ENCODE data around the gene CLCN5.

Gene CLCN5

GRCh38 chrX:50093625-50094024 lies 171.2 kb downstream of the CLCN5 start:
- no peaks in the 10 kb centered on the region for H3K27me3 ChIP-seq (replicated peaks; ENCODE audit: insufficient read depth, low read length)
- H3F3A ChIP-seq (ENCODE audit: insufficient read depth, low read length): no peaks in the 10 kb centered on the region
- H3K79me2 ChIP-seq (ENCODE audit: low read length): no peaks in the 10 kb centered on the region
- H3K27ac ChIP-seq (ENCODE audit: low read length): no peak overlapping the region
- no peaks in the 10 kb centered on the region for H3K9me2 ChIP-seq (replicated peaks; ENCODE audit: insufficient read depth, low read length)
- H4K20me1 ChIP-seq (ENCODE audit: insufficient read depth, low read length): no peaks in the 10 kb centered on the region
- no peak for DNase-seq
- no peak for TF ChIP-seq EZH2phosphoT487 (IDR thresholded peaks at IDR 0.05; ENCODE audit: low read length)
- TF ChIP-seq EZH2 (optimal IDR thresholded peaks at IDR 0.05; ENCODE audit: low read depth, low read length): no peak
- no peak for TF ChIP-seq CTCF (IDR thresholded peaks at IDR 0.05; ENCODE audit: low read length)
- H3K9ac ChIP-seq (ENCODE audit: low read length): no peak overlapping the region
- H2AFZ ChIP-seq (ENCODE audit: low read length): no peak overlapping the region
- no peaks in the 10 kb centered on the region for H3K9me3 ChIP-seq (replicated peaks; ENCODE audit: insufficient read depth, low read length)
- peaks cover 17% of the 10 kb centered on the region for H3K4me1 ChIP-seq (ENCODE audit: low read length)
- no peak overlapping the region for H3K4me3 ChIP-seq (ENCODE audit: low read length)
- no peaks in the 10 kb centered on the region for H3K36me3 ChIP-seq (replicated peaks; ENCODE audit: insufficient read depth, low read length)
- H3K4me2 ChIP-seq (ENCODE audit: low read depth, low read length): no peak overlapping the region

DNA sequence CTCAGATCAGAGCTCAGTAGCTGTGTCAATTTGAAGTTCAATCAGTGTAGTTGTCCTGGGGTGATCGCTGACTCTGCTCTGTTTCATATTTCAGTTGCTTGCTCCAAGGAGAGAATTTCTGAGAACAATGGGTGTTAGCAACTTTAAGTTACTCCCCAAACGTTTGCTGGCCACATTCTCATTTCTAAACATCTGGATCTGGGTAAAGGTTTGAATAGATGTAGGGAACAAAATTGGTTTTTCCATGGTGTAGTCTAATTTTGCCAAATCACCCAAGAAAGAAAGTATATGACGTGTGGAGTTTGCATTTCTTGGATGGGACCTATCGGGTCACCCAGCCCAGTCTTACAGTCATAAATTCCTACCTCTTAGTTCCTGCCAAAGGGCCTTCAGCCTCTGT lies 174.7 kb downstream of the CLCN5 start:
- Histone ChIP-seq H3K79me2 (ENCODE audit: low read length) (no peaks in the 10 kb centered on the region), H3K4me2 (ENCODE audit: low read depth, low read length) (no peak overlapping the region), H3K4me3 (ENCODE audit: low read length) (no peak overlapping the region), H3K27ac (ENCODE audit: low read length) (no peak overlapping the region), H3K27me3 (replicated peaks; ENCODE audit: insufficient read depth, low read length) (no peaks in the 10 kb centered on the region), H3K9me2 (replicated peaks; ENCODE audit: insufficient read depth, low read length) (no peaks in the 10 kb centered on the region), H4K20me1 (ENCODE audit: insufficient read depth, low read length) (no peaks in the 10 kb centered on the region), H3K4me1 (ENCODE audit: low read length) (no peaks in the 10 kb centered on the region), H3K9ac (ENCODE audit: low read length) (no peak overlapping the region), H3K36me3 (replicated peaks; ENCODE audit: insufficient read depth, low read length) (no peaks in the 10 kb centered on the region), H3K9me3 (replicated peaks; ENCODE audit: insufficient read depth, low read length) (no peaks in the 10 kb centered on the region), H3F3A (ENCODE audit: insufficient read depth, low read length) (no peaks in the 10 kb centered on the region), H2AFZ (ENCODE audit: low read length) (no peak overlapping the region)
- no peak for TF ChIP-seq EZH2phosphoT487 (IDR thresholded peaks at IDR 0.05; ENCODE audit: low read length)
- TF ChIP-seq EZH2 (optimal IDR thresholded peaks at IDR 0.05; ENCODE audit: low read depth, low read length): no peak
- no peak for TF ChIP-seq CTCF (IDR thresholded peaks at IDR 0.05; ENCODE audit: low read length)
- no peak for DNase-seq

- Histone ChIP-seq H3K4me3 (ENCODE audit: low read length) (no peak overlapping the region), H3K9ac (ENCODE audit: low read length) (no peak overlapping the region), H2AFZ (ENCODE audit: low read length) (no peak overlapping the region), H3K4me2 (ENCODE audit: low read depth, low read length) (no peak overlapping the region), H3K27ac (ENCODE audit: low read length) (no peak overlapping the region), H4K20me1 (ENCODE audit: insufficient read depth, low read length) (no peaks in the 10 kb centered on the region), H3K36me3 (replicated peaks; ENCODE audit: insufficient read depth, low read length) (no peaks in the 10 kb centered on the region), H3F3A (ENCODE audit: insufficient read depth, low read length) (no peaks in the 10 kb centered on the region), H3K9me2 (replicated peaks; ENCODE audit: insufficient read depth, low read length) (no peaks in the 10 kb centered on the region), H3K4me1 (ENCODE audit: low read length) (peaks cover 2% of the 10 kb centered on the region; the same call in 1 of the 2 replicates), H3K79me2 (ENCODE audit: low read length) (no peaks in the 10 kb centered on the region), H3K27me3 (replicated peaks; ENCODE audit: insufficient read depth, low read length) (no peaks in the 10 kb centered on the region), H3K9me3 (replicated peaks; ENCODE audit: insufficient read depth, low read length) (no peaks in the 10 kb centered on the region)
- no peak for TF ChIP-seq EZH2phosphoT487 (IDR thresholded peaks at IDR 0.05; ENCODE audit: low read length)
- no peak for TF ChIP-seq EZH2 (optimal IDR thresholded peaks at IDR 0.05; ENCODE audit: low read depth, low read length)
- TF ChIP-seq CTCF (IDR thresholded peaks at IDR 0.05; ENCODE audit: low read length): no peak
- DNase-seq: no peak
These were observed 175.8 kb downstream of the CLCN5 start for GRCh38 chrX:50098241-50098640.
